Measurements from ENCODE around the gene CAB39. TPM values are rescaled to one million over a fixed set of nuclear protein-coding genes. Genes with fewer than 3 reads are reported as not detected.

The CAB39 gene
- total and polyA plus RNA-seq, 2 of the 8 experiments (the other 6 are each of a cell fraction or from before 2014, with no cell fraction given): 16.4 to 50.5 TPM

- Histone ChIP-seq H2AK5ac (ENCODE audit: low read depth, low read length) (no peak overlapping the region), H4K5ac (ENCODE audit: insufficient read length, low read depth, low read length) (no peak overlapping the region), H3K4me2 (ENCODE audit: insufficient read depth in 1 of 2, low read depth in 2 of 2, low read length in 2 of 2) (no peak overlapping the region), H2BK20ac (ENCODE audit: low read length) (no peak overlapping the region), H3K79me2 (ENCODE audit: control insufficient read depth in 1 of 2, insufficient read depth in 2 of 2, low read length in 2 of 2) (peaks cover 0 to 10% of the 10 kb centered on the region in 2 experiments; a peak in 2 of 4 replicates), H4K91ac (replicated peaks; ENCODE audit: insufficient read length, low read length) (no peak overlapping the region), H3K4me3 (ENCODE audit: extremely low read depth in 1 of 4, insufficient read depth in 2 of 4, low read depth in 3 of 4, low read length in 4 of 4) (no peak overlapping the region), H3K27me3 (replicated peaks in 1 of 4; ENCODE audit: control insufficient read depth in 3 of 4, extremely low read depth in 1 of 4, insufficient read depth in 3 of 4, low read length in 3 of 4) (no peaks in the 10 kb centered on the region), H3K9ac (replicated peaks in 1 of 4; ENCODE audit: extremely low read depth in 1 of 4, low read depth in 3 of 4, low read length in 3 of 4) (no peak overlapping the region), H3K18ac (ENCODE audit: extremely low read depth, low read length) (no peak overlapping the region), H3K9me3 (ENCODE audit: insufficient read depth in 2 of 2, low read depth in 1 of 2, low read length in 1 of 2) (no peaks in the 10 kb centered on the region), H2AFZ (ENCODE audit: low read length) (no peak overlapping the region), H3K4me1 (replicated peaks in 1 of 4; ENCODE audit: control insufficient read depth in 3 of 4, insufficient read depth in 4 of 4, low read length in 3 of 4) (peaks cover 0 to 8% (median 3%) of the 10 kb centered on the region in 4 experiments; a peak in 4 of 7 replicates), H2BK15ac (ENCODE audit: low read length) (no peak overlapping the region), H3K4ac (replicated peaks; ENCODE audit: insufficient read length, low read depth, low read length) (no peak overlapping the region), H3K23me2 (ENCODE audit: low read depth, low read length) (no peaks in the 10 kb centered on the region), H3K14ac (ENCODE audit: insufficient read length) (no peak overlapping the region), H2BK5ac (ENCODE audit: low read depth, low read length) (no peak overlapping the region), H3K23ac (ENCODE audit: insufficient read length) (no peak overlapping the region), H2BK12ac (ENCODE audit: low read depth, low read length) (no peak overlapping the region), H4K8ac (ENCODE audit: extremely low read depth, insufficient read depth, low read length) (no peak overlapping the region), H2BK120ac (replicated peaks; ENCODE audit: low read depth, low read length) (no peak overlapping the region), H3K56ac (replicated peaks; ENCODE audit: insufficient read length, low read depth, low read length) (no peak overlapping the region), H4K20me1 (replicated peaks in 1 of 2; ENCODE audit: control insufficient read depth in 1 of 2, insufficient read depth in 2 of 2, low read length in 2 of 2) (peaks cover under 1 to 2% of the 10 kb centered on the region in 2 experiments), H3K79me1 (ENCODE audit: low read depth, low read length) (no peaks in the 10 kb centered on the region; the same call in 1 of the 2 replicates), H3K27ac (ENCODE audit: low read depth, low read length) (no peak overlapping the region), H3K36me3 (ENCODE audit: control insufficient read depth in 2 of 4, insufficient read depth in 4 of 4, low read length in 3 of 4) (peaks cover 0 to 3% (median 0%) of the 10 kb centered on the region in 4 experiments; a peak in 2 of 8 replicates)
- TF ChIP-seq ASH2L (IDR thresholded peaks at IDR 0.05; ENCODE audit: low read length) (no peak), KDM1A (IDR thresholded peaks at IDR 0.05; ENCODE audit: borderline replicate concordance, low read length) (no peak), CTCF (IDR thresholded peaks at IDR 0.05; ENCODE audit: control extremely low read depth in 1 of 3, insufficient read depth in 1 of 3, low read depth in 1 of 3, low read length in 3 of 3) (no peak), NRF1 (IDR thresholded peaks at IDR 0.05; ENCODE audit: low read depth, low read length) (no peak), E2F6 (IDR thresholded peaks at IDR 0.05) (no peak), NANOG (IDR thresholded peaks at IDR 0.05; ENCODE audit: insufficient read depth, low read depth, low read length, poor library complexity, severe bottlenecking) (no peak), SP4 (IDR thresholded peaks at IDR 0.05; ENCODE audit: low read length) (no peak)
- WGBS, 2 experiments (ENCODE audit: extremely low coverage in 1 of 2, insufficient coverage in 1 of 2, insufficient read length in 1 of 2, insufficient replicate concordance in 2 of 2, low coverage in 1 of 2, low lambda C conversion rate in 2 of 2, missing lambda C conversion rate in 1 of 2): 87% methylated on average over 1 of the region's 1 CpG; no CpG with 5 or more reads in 1 of the 2 experiments
- DNase-seq (ENCODE audit: low read depth in 1 of 2, low spot score in 2 of 2) (no peak), FAIRE-seq (no peak)
- POLR2A ChIA-PET (ENCODE audit: partially characterized antibody): no interaction called here
- CTCF ChIA-PET (ENCODE audit: partially characterized antibody): interaction anchor here (0.8 to 4.0 kb wide), 4 partner anchors 12 to 33 kb away, joined by 3 to 28 read pairs (median 3); no protein-coding TSS in a partner anchor
Observed at GRCh38 chr2:230764346-230764745, 51.7 kb downstream of the CAB39 start.

All from H1 (cell line).